ENCODE data around the gene KCNIP1.

DNA sequence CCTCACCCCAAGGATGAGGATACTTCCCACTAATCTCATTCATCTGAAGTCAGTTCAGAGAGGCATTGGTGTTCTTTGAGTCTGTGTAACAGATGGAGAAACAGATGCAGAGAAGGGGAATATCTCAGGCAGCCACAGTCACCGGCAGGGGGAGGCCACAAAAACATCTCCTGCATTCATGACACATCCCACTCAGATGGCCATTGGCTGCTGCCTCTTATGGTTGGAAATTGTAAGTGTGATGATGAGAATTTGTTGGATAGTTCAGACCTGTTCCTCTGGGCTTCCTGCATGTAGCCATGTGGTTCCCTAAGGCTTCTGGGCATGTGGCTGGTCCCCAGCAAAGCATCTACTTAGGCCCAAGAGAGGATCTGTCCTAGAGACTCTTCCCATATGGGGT, 233.8 kb downstream of the KCNIP1 start:
- TF ChIP-seq GATA2 (IDR thresholded peaks at IDR 0.05; ENCODE audit: low read depth, low read length), result no peak
- no peak for TF ChIP-seq GATA3 (IDR thresholded peaks at IDR 0.05; ENCODE audit: low read depth, low read length)

All from SH-SY5Y (cell line).